ENCODE results near the gene RARG. TPM values are rescaled to one million over a fixed set of nuclear protein-coding genes. Genes with fewer than 3 reads are reported as not detected.

The RARG gene
- total and polyA plus RNA-seq, 2 donors: 4.6 to 8.5 TPM

DNA sequence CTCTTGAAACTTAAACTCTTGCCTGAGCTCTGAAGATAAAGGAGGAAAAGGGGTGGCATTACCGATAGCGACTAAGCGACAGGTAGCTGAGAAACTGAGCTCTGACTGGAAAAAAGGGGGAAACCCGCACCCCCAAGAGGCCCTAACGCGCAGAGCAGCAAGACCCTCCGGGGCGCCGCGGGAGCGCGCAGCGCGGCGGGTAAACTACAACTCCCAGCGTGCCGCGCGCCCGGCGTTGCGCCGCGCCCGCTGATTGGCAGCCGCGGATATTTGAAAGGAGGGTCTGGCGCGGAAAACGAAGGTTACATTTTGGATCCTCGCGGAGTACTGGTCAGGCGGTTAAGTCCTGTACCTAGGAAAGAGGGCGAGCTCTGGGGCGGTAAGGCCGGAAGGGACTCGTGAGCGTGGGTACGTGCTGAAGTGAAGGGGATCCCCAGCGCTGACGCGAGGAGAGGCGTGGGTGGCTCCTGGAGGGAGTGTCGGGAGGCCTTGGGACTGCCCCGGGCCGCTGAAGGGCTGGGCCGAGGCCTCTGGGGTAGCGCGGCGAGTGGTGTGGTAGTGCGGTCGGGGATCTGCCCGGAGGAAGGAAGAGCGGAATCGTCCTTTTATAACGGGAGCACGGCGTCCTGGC, 36.1 kb upstream of the RARG start, which contains the start of gene ESPL1:
TSS of gene ESPL1 (plus strand) at position 301 of the 631 bp plus-strand sequence. CDS start 468 bp downstream, outside the sequence.
- peak within 1 kb of the TSS; percentile 76 to 79 for H3K4me3 ChIP-seq (ENCODE audit: low read length in 2 of 2)
- DNase-seq (ENCODE audit: low read depth in 6 of 9, low spot score in 9 of 9): peak; percentile 72 to 94 (median 82)
- peaks cover 10 to 27% of the 10 kb centered on the region in 2 donors for H3K36me3 ChIP-seq (ENCODE audit: control insufficient read depth in 2 of 2, insufficient read depth in 2 of 2, low read length in 1 of 2)
- H3K27me3 ChIP-seq (ENCODE audit: control insufficient read depth in 2 of 2, insufficient read depth in 1 of 2, low read length in 1 of 2): no peaks in the 10 kb centered on the region
- no peaks in the 10 kb centered on the region for H3K9me3 ChIP-seq (ENCODE audit: control insufficient read depth in 2 of 2, insufficient read depth in 1 of 2, low read length in 1 of 2)
- WGBS: under 1% methylated on average over 58 of the region's 58 CpGs
- H3K4me1 ChIP-seq (ENCODE audit: control insufficient read depth in 2 of 2, insufficient read depth in 2 of 2, low read length in 2 of 2): peaks cover 19 to 34% of the 10 kb centered on the region in 2 donors
- H3K27ac ChIP-seq (ENCODE audit: low read depth in 1 of 2, low read length in 1 of 2): peak within 1 kb of the TSS; percentile 6 to 79

DNA sequence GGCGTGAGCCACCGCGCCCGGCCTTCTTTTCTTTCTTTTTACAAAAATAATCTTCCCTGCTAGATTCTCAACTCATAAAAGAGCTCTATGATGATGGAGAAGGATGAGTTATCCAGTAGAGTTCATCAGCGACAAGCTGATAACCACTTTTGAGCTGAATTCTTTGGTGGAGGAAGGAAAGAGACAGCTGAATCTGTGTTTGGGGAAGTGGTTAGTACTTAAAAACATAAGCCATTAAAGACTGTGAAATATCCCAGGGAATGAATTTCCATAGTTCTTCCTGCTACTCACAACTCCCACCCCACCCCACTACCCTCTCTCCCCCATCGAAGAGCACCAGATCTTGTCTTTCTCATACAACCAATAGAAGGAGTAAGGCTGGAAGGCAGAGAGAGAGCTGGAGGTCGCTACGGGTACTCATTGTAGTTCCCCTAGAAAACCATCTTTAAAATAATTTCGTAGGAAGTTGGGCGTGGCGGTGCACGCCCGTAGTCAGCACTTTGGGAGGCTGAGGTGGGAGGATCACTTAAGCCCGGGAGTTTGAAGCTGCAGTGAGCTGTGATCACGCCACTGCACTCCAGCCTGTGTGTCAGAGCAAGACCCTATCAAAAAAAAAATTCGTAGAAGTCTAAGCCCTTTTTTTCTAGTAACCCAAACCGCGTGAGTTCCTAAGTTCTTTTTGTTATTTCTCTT, 35.4 kb upstream of the RARG start:
- Histone ChIP-seq H3K36me3 (ENCODE audit: control insufficient read depth in 2 of 2, insufficient read depth in 2 of 2, low read length in 1 of 2) (peaks cover 6 to 24% of the 10 kb centered on the region in 2 donors), H3K27me3 (ENCODE audit: control insufficient read depth in 2 of 2, insufficient read depth in 1 of 2, low read length in 1 of 2) (no peaks in the 10 kb centered on the region), H3K27ac (ENCODE audit: low read depth in 1 of 2, low read length in 1 of 2) (peak overlapping the region; percentile 6 to 79), H3K9me3 (ENCODE audit: control insufficient read depth in 2 of 2, insufficient read depth in 1 of 2, low read length in 1 of 2) (no peaks in the 10 kb centered on the region), H3K4me1 (ENCODE audit: control insufficient read depth in 2 of 2, insufficient read depth in 2 of 2, low read length in 2 of 2) (peaks cover 19 to 34% of the 10 kb centered on the region in 2 donors), H3K4me3 (ENCODE audit: low read length in 2 of 2) (peak overlapping the region; percentile 76 to 79)
- 25% methylated on average over 18 of the region's 18 CpGs for WGBS
- DNase-seq (ENCODE audit: low read depth in 6 of 9, low spot score in 9 of 9): peak in 1 of 9 donors; percentile 13

DNA sequence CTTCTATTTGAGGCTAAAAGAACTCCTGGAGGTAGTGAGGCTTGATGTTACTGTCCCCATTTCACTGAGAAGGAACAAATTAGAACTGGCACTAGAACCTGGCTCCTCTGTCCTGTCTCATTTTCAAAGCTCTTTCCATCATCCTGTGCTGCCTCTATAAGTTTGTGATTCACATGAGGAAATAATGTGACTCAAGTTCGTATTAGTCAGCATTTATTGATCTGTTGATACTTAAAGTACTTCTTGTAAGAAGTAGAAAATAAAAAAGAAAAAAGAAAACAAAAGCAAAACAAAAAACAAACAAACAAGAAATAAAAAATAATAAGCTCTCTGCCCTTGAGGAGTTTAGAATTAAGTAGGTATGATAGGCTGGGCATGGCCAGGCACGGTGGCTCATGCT, 33.8 kb upstream of the RARG start:
- Histone ChIP-seq H3K4me1 (ENCODE audit: control insufficient read depth in 2 of 2, insufficient read depth in 2 of 2, low read length in 2 of 2) (peaks cover 19 to 34% of the 10 kb centered on the region in 2 donors), H3K36me3 (ENCODE audit: control insufficient read depth in 2 of 2, insufficient read depth in 2 of 2, low read length in 1 of 2) (peaks cover 6 to 13% of the 10 kb centered on the region in 2 donors), H3K9me3 (ENCODE audit: control insufficient read depth in 2 of 2, insufficient read depth in 1 of 2, low read length in 1 of 2) (no peaks in the 10 kb centered on the region), H3K27me3 (ENCODE audit: control insufficient read depth in 2 of 2, insufficient read depth in 1 of 2, low read length in 1 of 2) (no peaks in the 10 kb centered on the region), H3K27ac (ENCODE audit: low read depth in 1 of 2, low read length in 1 of 2) (no peak overlapping the region), H3K4me3 (ENCODE audit: low read length in 2 of 2) (no peak overlapping the region)
- 97% methylated on average over 2 of the region's 2 CpGs for WGBS
- DNase-seq (ENCODE audit: low read depth in 6 of 9, low spot score in 9 of 9): no peak

DNA sequence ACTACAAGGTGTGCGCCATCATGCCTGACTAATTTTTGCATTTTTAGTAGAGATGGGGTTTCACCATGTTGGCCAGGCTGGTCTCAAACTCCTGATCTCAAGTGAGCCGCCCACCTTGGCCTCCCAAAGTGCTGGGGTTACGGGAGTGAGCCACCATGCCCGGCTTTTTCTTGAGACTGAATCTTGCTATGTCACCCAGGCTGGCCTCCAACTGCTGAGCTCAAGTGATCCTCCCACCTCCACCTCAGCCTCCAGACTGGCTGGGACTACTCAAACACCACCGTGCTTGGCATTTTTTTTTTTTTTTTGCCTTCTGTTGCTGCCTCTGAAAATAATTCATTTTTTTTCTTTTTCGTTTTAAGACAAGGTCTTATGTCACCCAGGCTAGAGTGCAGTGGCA, 27.9 kb upstream of the RARG start:
- no peak for DNase-seq (ENCODE audit: low read depth in 6 of 9, low spot score in 9 of 9)
- peaks cover 0 to under 1% of the 10 kb centered on the region in 2 donors for H3K36me3 ChIP-seq (ENCODE audit: control insufficient read depth in 2 of 2, insufficient read depth in 2 of 2, low read length in 1 of 2)
- H3K9me3 ChIP-seq (ENCODE audit: control insufficient read depth in 2 of 2, insufficient read depth in 1 of 2, low read length in 1 of 2): no peaks in the 10 kb centered on the region
- H3K4me3 ChIP-seq (ENCODE audit: low read length in 2 of 2): no peak overlapping the region
- H3K4me1 ChIP-seq (ENCODE audit: control insufficient read depth in 2 of 2, insufficient read depth in 2 of 2, low read length in 2 of 2): peaks cover 2 to 12% of the 10 kb centered on the region in 2 donors
- WGBS: 97% methylated on average over 6 of the region's 6 CpGs
- H3K27ac ChIP-seq (ENCODE audit: low read depth in 1 of 2, low read length in 1 of 2): no peak overlapping the region
- no peaks in the 10 kb centered on the region for H3K27me3 ChIP-seq (ENCODE audit: control insufficient read depth in 2 of 2, insufficient read depth in 1 of 2, low read length in 1 of 2)

DNA sequence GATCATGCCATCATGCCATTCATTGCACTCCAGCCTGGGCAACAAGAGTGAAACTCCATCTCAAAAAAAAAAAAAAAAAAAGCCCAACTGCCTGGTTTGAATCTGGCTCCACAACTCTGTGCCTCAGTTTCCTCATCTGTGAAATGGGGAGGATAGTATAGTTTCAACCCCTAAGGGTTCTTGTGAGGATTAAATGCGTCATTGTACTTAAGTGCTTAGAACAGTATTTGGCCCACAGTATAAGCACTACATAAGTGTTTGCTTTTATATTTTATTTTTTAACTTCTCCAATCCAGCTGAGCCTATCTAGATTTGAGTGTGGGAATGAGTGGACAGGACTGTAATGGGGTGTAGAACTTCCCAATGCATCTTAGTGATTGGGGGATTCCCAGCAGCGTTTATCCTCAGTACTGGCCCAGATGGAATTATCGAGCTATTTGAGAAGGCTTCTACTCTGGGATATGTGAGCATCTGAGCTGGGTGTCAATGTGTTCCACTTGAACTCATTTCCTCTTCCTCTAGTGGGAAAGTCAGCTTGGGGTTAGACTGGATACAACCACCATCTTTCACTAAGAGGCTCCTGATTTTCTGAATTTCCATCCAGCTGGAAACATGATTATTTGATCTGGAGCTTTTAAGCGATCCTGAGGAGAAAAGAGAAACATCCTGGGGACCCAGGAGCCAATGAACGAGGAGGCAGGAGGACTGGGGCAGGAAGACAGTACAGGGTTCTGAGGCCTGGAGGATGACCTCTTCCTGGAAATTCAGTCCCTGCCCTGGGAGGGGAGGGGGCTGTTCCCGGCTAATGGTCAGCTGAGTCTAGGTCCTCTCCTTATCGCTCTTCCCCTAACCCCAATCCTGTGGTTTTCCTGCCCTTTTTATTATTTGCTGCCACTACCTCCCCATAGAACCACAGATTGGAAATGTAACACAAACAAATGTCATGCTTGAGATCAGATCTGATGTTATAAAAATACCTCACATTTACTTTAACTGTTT, 26.8 kb upstream of the RARG start:
- Histone ChIP-seq H3K9me3 (ENCODE audit: control insufficient read depth in 2 of 2, insufficient read depth in 1 of 2, low read length in 1 of 2) (no peaks in the 10 kb centered on the region), H3K4me3 (ENCODE audit: low read length in 2 of 2) (no peak overlapping the region), H3K27ac (ENCODE audit: low read depth in 1 of 2, low read length in 1 of 2) (no peak overlapping the region), H3K36me3 (ENCODE audit: control insufficient read depth in 2 of 2, insufficient read depth in 2 of 2, low read length in 1 of 2) (peaks cover 4 to 8% of the 10 kb centered on the region in 2 donors), H3K27me3 (ENCODE audit: control insufficient read depth in 2 of 2, insufficient read depth in 1 of 2, low read length in 1 of 2) (no peaks in the 10 kb centered on the region), H3K4me1 (ENCODE audit: control insufficient read depth in 2 of 2, insufficient read depth in 2 of 2, low read length in 2 of 2) (peaks cover 2 to 14% of the 10 kb centered on the region in 2 donors)
- no peak for DNase-seq (ENCODE audit: low read depth in 6 of 9, low spot score in 9 of 9)
- 80% methylated on average over 7 of the region's 7 CpGs for WGBS

DNA sequence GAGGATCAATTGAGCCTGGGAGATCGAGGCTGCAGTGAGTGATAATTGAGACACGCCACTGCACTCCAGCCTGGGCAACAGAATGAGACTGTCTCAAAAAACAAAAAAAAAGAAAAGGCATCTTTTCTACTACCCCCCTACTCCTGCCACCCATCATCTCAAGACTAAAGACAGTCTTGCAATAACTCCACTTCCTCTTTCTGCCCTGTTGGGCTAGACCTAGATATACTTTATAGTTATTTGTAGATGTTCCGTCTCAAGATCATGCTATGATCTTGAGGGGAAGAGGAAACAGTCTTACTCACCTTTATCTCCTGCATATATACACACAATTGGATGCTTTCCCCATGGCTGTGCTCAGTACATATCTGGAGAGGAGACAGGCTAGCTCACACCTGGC, 24.0 kb upstream of the RARG start:
- Histone ChIP-seq H3K4me1 (ENCODE audit: control insufficient read depth in 2 of 2, insufficient read depth in 2 of 2, low read length in 2 of 2) (peaks cover 16 to 34% of the 10 kb centered on the region in 2 donors), H3K36me3 (ENCODE audit: control insufficient read depth in 2 of 2, insufficient read depth in 2 of 2, low read length in 1 of 2) (peaks cover 10 to 13% of the 10 kb centered on the region in 2 donors), H3K27me3 (ENCODE audit: control insufficient read depth in 2 of 2, insufficient read depth in 1 of 2, low read length in 1 of 2) (no peaks in the 10 kb centered on the region), H3K27ac (ENCODE audit: low read depth in 1 of 2, low read length in 1 of 2) (no peak overlapping the region), H3K9me3 (ENCODE audit: control insufficient read depth in 2 of 2, insufficient read depth in 1 of 2, low read length in 1 of 2) (no peaks in the 10 kb centered on the region), H3K4me3 (ENCODE audit: low read length in 2 of 2) (no peak overlapping the region)
- DNase-seq (ENCODE audit: low read depth in 6 of 9, low spot score in 9 of 9): peak in 1 of 9 donors; percentile 35
- 65% methylated on average over 3 of the region's 3 CpGs for WGBS

DNA sequence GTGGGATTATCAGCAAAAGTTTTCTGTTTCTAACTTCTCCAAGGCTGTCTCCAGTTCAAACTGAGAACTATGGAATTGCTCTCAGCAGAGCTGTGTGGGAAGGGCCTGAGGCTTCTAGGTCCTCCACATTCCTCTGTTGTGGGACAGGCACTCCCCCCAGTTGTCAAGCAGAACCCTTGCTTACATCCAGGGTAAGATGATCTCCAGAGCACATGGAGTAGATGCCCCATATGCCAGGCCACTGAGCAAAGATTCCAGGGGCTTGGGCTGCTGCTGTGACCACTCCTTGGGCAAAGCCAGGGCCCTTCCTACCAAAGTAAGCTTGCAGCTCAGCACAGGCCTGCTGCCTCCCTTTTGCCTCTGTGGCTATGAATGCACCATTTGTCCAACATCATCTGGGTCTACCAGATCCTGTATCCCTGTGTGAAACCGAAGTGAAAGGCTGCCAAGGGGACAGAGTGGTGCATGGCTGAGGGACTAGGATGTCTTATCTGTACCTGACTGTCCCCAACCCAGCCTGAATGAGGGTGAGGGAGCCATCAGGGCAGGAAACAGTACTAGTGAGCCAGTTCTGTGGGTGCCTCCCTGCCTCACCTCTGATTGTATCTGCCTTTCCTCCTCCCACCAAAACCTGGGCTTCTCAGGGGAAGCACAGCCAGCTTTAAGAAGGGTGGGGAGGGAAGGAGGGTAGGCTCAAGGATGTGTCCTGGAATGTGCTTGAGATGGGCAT, 23.0 kb upstream of the RARG start:
- Histone ChIP-seq H3K9me3 (ENCODE audit: control insufficient read depth in 2 of 2, insufficient read depth in 1 of 2, low read length in 1 of 2) (no peaks in the 10 kb centered on the region), H3K4me3 (ENCODE audit: low read length in 2 of 2) (no peak overlapping the region), H3K27me3 (ENCODE audit: control insufficient read depth in 2 of 2, insufficient read depth in 1 of 2, low read length in 1 of 2) (no peaks in the 10 kb centered on the region), H3K27ac (ENCODE audit: low read depth in 1 of 2, low read length in 1 of 2) (no peak overlapping the region), H3K4me1 (ENCODE audit: control insufficient read depth in 2 of 2, insufficient read depth in 2 of 2, low read length in 2 of 2) (peaks cover 16 to 35% of the 10 kb centered on the region in 2 donors), H3K36me3 (ENCODE audit: control insufficient read depth in 2 of 2, insufficient read depth in 2 of 2, low read length in 1 of 2) (peaks cover 10 to 13% of the 10 kb centered on the region in 2 donors)
- 94% methylated on average over 1 of the region's 1 CpG for WGBS
- no peak for DNase-seq (ENCODE audit: low read depth in 6 of 9, low spot score in 9 of 9)

DNA sequence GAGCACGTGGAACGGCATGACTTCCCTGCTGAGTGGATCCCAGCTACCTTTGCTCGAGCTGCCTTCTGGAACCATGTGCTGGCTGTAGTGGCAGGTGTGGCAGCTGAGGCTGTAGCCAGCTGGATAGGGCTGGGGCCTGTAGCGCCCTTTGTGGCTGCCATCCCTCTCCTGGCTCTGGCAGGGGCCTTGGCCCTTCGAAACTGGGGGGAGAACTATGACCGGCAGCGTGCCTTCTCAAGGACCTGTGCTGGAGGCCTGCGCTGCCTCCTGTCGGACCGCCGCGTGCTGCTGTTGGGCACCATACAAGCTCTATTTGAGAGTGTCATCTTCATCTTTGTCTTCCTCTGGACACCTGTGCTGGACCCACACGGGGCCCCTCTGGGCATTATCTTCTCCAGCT, 21.3 kb upstream of the RARG start:
- no peaks in the 10 kb centered on the region for H3K9me3 ChIP-seq (ENCODE audit: control insufficient read depth in 2 of 2, insufficient read depth in 1 of 2, low read length in 1 of 2)
- H3K27ac ChIP-seq (ENCODE audit: low read depth in 1 of 2, low read length in 1 of 2): no peak overlapping the region
- H3K27me3 ChIP-seq (ENCODE audit: control insufficient read depth in 2 of 2, insufficient read depth in 1 of 2, low read length in 1 of 2): no peaks in the 10 kb centered on the region
- 97% methylated on average over 13 of the region's 13 CpGs for WGBS
- DNase-seq (ENCODE audit: low read depth in 6 of 9, low spot score in 9 of 9): no peak
- H3K4me1 ChIP-seq (ENCODE audit: control insufficient read depth in 2 of 2, insufficient read depth in 2 of 2, low read length in 2 of 2): peaks cover 16 to 35% of the 10 kb centered on the region in 2 donors
- H3K36me3 ChIP-seq (ENCODE audit: control insufficient read depth in 2 of 2, insufficient read depth in 2 of 2, low read length in 1 of 2): peaks cover 10 to 13% of the 10 kb centered on the region in 2 donors
- H3K4me3 ChIP-seq (ENCODE audit: low read length in 2 of 2): no peak overlapping the region
